WTC11 (cell line): ENCODE measurements around the gene CCDC12. TPM values are rescaled to one million over a fixed set of nuclear protein-coding genes. Genes with fewer than 3 reads are reported as not detected.

Experiments
- AFF4 ChIP-seq: sonication (generic); formaldehyde crosslinking; IDR thresholded peaks from 2 replicates; pipeline ENCODE4 v1.8.1; 2023; ENCODE audit warnings: mild to moderate bottlenecking, missing genetic modification reagents, borderline replicate concordance
- ATF1 ChIP-seq: sonication (generic); formaldehyde crosslinking; IDR thresholded peaks from 2 replicates; pipeline ENCODE4 v1.8.1; 2023; ENCODE audit warnings: mild to moderate bottlenecking, moderate library complexity, missing genetic modification reagents
- CREM ChIP-seq: sonication (generic); formaldehyde crosslinking; IDR thresholded peaks from 2 replicates; pipeline ENCODE4 v1.8.1; 2022; ENCODE audit warnings: mild to moderate bottlenecking, missing genetic modification reagents, moderate library complexity
- ESRRA ChIP-seq: sonication (generic); formaldehyde crosslinking; IDR thresholded peaks from 2 replicates; pipeline ENCODE4 v1.8.1; 2022; ENCODE audit warnings: mild to moderate bottlenecking, missing genetic modification reagents, borderline replicate concordance
- ETV6 ChIP-seq: sonication (generic); formaldehyde crosslinking; IDR thresholded peaks from 2 replicates; pipeline ENCODE4 v1.8.1; 2022; ENCODE audit warnings: mild to moderate bottlenecking, missing genetic modification reagents
- FOXK1 ChIP-seq: sonication (generic); formaldehyde crosslinking; IDR thresholded peaks from 2 replicates; pipeline ENCODE4 v1.8.0; 2022; ENCODE audit warnings: mild to moderate bottlenecking, moderate library complexity, missing genetic modification reagents
- FOXP1 ChIP-seq: sonication (generic); formaldehyde crosslinking; IDR thresholded peaks from 2 replicates; pipeline ENCODE4 v1.8.0; 2022; ENCODE audit warnings: missing genetic modification reagents, mild to moderate bottlenecking, moderate library complexity, borderline replicate concordance
- FOXP4 ChIP-seq: sonication (generic); formaldehyde crosslinking; IDR thresholded peaks from 2 replicates; pipeline ENCODE4 v1.8.0; 2022; ENCODE audit warnings: mild to moderate bottlenecking, missing genetic modification reagents
- GABPB1 ChIP-seq: sonication (generic); formaldehyde crosslinking; IDR thresholded peaks from 2 replicates; pipeline ENCODE4 v1.8.1; 2023; ENCODE audit warnings: mild to moderate bottlenecking, missing genetic modification reagents
- KAT7 ChIP-seq: sonication (generic); formaldehyde crosslinking; IDR thresholded peaks from 2 replicates; pipeline ENCODE4 v1.8.1; 2023; ENCODE audit warnings: missing genetic modification reagents, mild to moderate bottlenecking, borderline replicate concordance
- MAX ChIP-seq: sonication (generic); formaldehyde crosslinking; IDR thresholded peaks from 2 replicates; pipeline ENCODE4 v1.8.0; 2022; ENCODE audit warnings: mild to moderate bottlenecking, missing genetic modification reagents
- MYBL2 ChIP-seq: sonication (generic); formaldehyde crosslinking; IDR thresholded peaks from 2 replicates; pipeline ENCODE4 v1.8.1; 2023; ENCODE audit warnings: mild to moderate bottlenecking, moderate library complexity, missing genetic modification reagents
- OVOL2 ChIP-seq: fragments of 250-450 bp; sonication (Bioruptor Pico); IDR thresholded peaks from 2 replicates; pipeline ENCODE4 v1.9.0; 2021; ENCODE audit warnings: mild to moderate bottlenecking, borderline replicate concordance
- SP1 ChIP-seq: sonication (generic); formaldehyde crosslinking; conservative IDR thresholded peaks from 2 replicates; pipeline ENCODE4 v1.8.1; 2022; ENCODE audit warnings: missing genetic modification reagents
- TCF7 ChIP-seq: sonication (generic); formaldehyde crosslinking; IDR thresholded peaks from 2 replicates; pipeline ENCODE4 v1.8.0; 2022; ENCODE audit warnings: mild to moderate bottlenecking, low read depth, missing genetic modification reagents, moderate library complexity
- TEAD4 ChIP-seq: sonication (generic); formaldehyde crosslinking; IDR thresholded peaks from 2 replicates; pipeline ENCODE4 v1.8.0; 2022; ENCODE audit warnings: mild to moderate bottlenecking, missing genetic modification reagents
- ZNF121 ChIP-seq: sonication (generic); formaldehyde crosslinking; IDR thresholded peaks from 2 replicates; pipeline ENCODE4 v1.8.0; 2023; ENCODE audit warnings: missing genetic modification reagents
- ZNF317 ChIP-seq: sonication (generic); formaldehyde crosslinking; IDR thresholded peaks from 2 replicates; pipeline ENCODE4 v1.8.1; 2023; ENCODE audit warnings: low read depth, mild to moderate bottlenecking, moderate library complexity, missing genetic modification reagents, borderline replicate concordance
- ZNF532 ChIP-seq: fragments of 250-450 bp; sonication (Bioruptor Pico); IDR thresholded peaks from 2 replicates; pipeline ENCODE4 v1.9.0; 2021; ENCODE audit warnings: mild to moderate bottlenecking, borderline replicate concordance
- total RNA-seq: library from RNA; stranded (reverse); gene quantifications from 3 replicates; pipeline ENCODE4 v1.2.3, GENCODE V29; 2021
- TF ChIP-seq, protein P1 (sequence below): sonication (generic); formaldehyde crosslinking; IDR thresholded peaks from 2 replicates; pipeline ENCODE4 v1.8.1; 2023; ENCODE audit warnings: mild to moderate bottlenecking, missing genetic modification reagents

The CCDC12 gene
- total RNA-seq, 1 experiment from 2014 or later, result 59.1 TPM

GRCh38 chr3:46978985-46979944 lies 2.7 kb upstream of the CCDC12 start, which contains the start of gene NBEAL2 (continued):
- TF ChIP-seq ZNF532 (CRISPR knock-in tag), result no peak
- no peak for TF ChIP-seq AFF4
- TF ChIP-seq TEAD4 (CRISPR knock-in tag), result no peak
- TF ChIP-seq FOXP4 (CRISPR knock-in tag), result peak; percentile 21; the same call in 1 of the 2 replicates
- peak; percentile 74 for TF ChIP-seq CREM
- no peak for TF ChIP-seq OVOL2 (CRISPR knock-in tag)
- TF ChIP-seq ZNF317, result no peak
- peak; percentile 1; the same call in 1 of the 2 replicates for TF ChIP-seq FOXK1 (CRISPR knock-in tag)
- TF ChIP-seq ZNF121 (CRISPR knock-in tag), result no peak
- 0 out of 2 replicates have a peak, but pooled peaks have one; percentile 11 for TF ChIP-seq GABPB1 (CRISPR knock-in tag)
- peak; percentile 58; the same call in 1 of the 2 replicates for TF ChIP-seq MAX (CRISPR knock-in tag)
- TF ChIP-seq ESRRA (CRISPR knock-in tag), result no peak
- TF ChIP-seq MYBL2 (CRISPR knock-in tag), result peak; percentile 55
- TF ChIP-seq SP1 (CRISPR knock-in tag), result peak; percentile 82
- TF ChIP-seq, protein P1, sequence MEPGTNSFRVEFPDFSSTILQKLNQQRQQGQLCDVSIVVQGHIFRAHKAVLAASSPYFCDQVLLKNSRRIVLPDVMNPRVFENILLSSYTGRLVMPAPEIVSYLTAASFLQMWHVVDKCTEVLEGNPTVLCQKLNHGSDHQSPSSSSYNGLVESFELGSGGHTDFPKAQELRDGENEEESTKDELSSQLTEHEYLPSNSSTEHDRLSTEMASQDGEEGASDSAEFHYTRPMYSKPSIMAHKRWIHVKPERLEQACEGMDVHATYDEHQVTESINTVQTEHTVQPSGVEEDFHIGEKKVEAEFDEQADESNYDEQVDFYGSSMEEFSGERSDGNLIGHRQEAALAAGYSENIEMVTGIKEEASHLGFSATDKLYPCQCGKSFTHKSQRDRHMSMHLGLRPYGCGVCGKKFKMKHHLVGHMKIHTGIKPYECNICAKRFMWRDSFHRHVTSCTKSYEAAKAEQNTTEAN (CRISPR knock-in tag), result peak; percentile 65; the same call in 1 of the 2 replicates
- TF ChIP-seq KAT7 (CRISPR knock-in tag), result 0 out of 2 replicates have a peak, but pooled peaks have one; percentile 45
- 0 out of 2 replicates have a peak, but pooled peaks have one; percentile 56 for TF ChIP-seq ETV6 (CRISPR knock-in tag)
- TF ChIP-seq ATF1 (CRISPR knock-in tag), result no peak
- 0 out of 2 replicates have a peak, but pooled peaks have one; percentile 31 for TF ChIP-seq TCF7
- TF ChIP-seq FOXP1 (CRISPR knock-in tag), result peak; percentile 64; the same call in 1 of the 2 replicates
